Neural progenitor cell (in vitro differentiated cells): ENCODE results near the gene ALPL. TPM values are rescaled to one million over a fixed set of nuclear protein-coding genes. Genes with fewer than 3 reads are reported as not detected.
"Not testable (repeated sequence)": the region's sequence is repeated elsewhere in the genome, so short reads cannot be mapped to it uniquely, and the experiment has no call there.

Experiments used
- DNase-seq: peaks from one replicate; pipeline ENCODE4 v3.0.0-alpha.2; 2016; ENCODE audit warnings: low spot score
- H2AFZ ChIP-seq: fragments of 200-600 bp; sonication (generic); replicated peaks from 2 replicates; pipeline ENCODE4 v1.6.1; 2016; ENCODE audit warnings: antibody characterized with exemption
- H3F3A ChIP-seq: fragments of 200-600 bp; sonication (generic); 2 replicates; pipeline ENCODE4 v1.6.1; 2016; ENCODE audit warnings: antibody characterized with exemption, low read depth
- H3K27ac ChIP-seq: fragments of 200-600 bp; sonication (generic); 2 replicates; pipeline ENCODE4 v1.5.1; 2016; ENCODE audit warnings: mild to moderate bottlenecking
- H3K27me3 ChIP-seq: fragments of 200-600 bp; sonication (generic); 2 replicates; pipeline ENCODE4 v1.6.1; 2016; ENCODE audit warnings: mild to moderate bottlenecking, moderate library complexity
- H3K36me3 ChIP-seq: fragments of 200-600 bp; sonication (generic); 2 replicates; pipeline ENCODE4 v1.5.1; 2016
- H3K4me1 ChIP-seq: fragments of 200-600 bp; sonication (generic); 2 replicates; pipeline ENCODE4 v1.6.1; 2016; ENCODE audit warnings: mixed run types
- H3K4me2 ChIP-seq: fragments of 200-600 bp; sonication (generic); 2 replicates; pipeline ENCODE4 v1.6.1; 2016
- H3K4me3 ChIP-seq: fragments of 200-600 bp; sonication (generic); 2 replicates; pipeline ENCODE4 v1.5.1; 2016
- H3K79me2 ChIP-seq: fragments of 200-600 bp; sonication (generic); 2 replicates; pipeline ENCODE4 v1.6.1; 2016; ENCODE audit warnings: low read depth
- H3K9ac ChIP-seq: fragments of 200-600 bp; sonication (generic); 2 replicates; pipeline ENCODE4 v1.6.1; 2016
- H3K9me3 ChIP-seq: fragments of 200-600 bp; sonication (generic); 2 replicates; pipeline ENCODE4 v1.5.1; 2016; ENCODE audit warnings: low read depth
- H4K20me1 ChIP-seq: fragments of 200-600 bp; sonication (generic); 2 replicates; pipeline ENCODE4 v1.6.1; 2016; ENCODE audit warnings: low read depth
- H3K27ac Mint-ChIP-seq: 3 replicates; pipeline ENCODE4 v1.8.0; 2021; ENCODE audit warnings: mixed read lengths
- H3K27me3 Mint-ChIP-seq: 2 replicates; pipeline ENCODE4 v1.8.0; 2022; ENCODE audit warnings: low read depth, mild to moderate bottlenecking, inconsistent platforms, moderate library complexity, mixed read lengths; ENCODE audit not compliant: insufficient read depth
- H3K36me3 Mint-ChIP-seq: 3 replicates; pipeline ENCODE4 v1.8.0; 2021; ENCODE audit warnings: mixed read lengths
- H3K4me1 Mint-ChIP-seq: 3 replicates; pipeline ENCODE4 v1.8.0; 2021; ENCODE audit warnings: mixed read lengths
- H3K4me3 Mint-ChIP-seq: 3 replicates; pipeline ENCODE4 v1.8.0; 2021; ENCODE audit warnings: mild to moderate bottlenecking, moderate library complexity, mixed read lengths
- H3K9me3 Mint-ChIP-seq: 3 replicates; pipeline ENCODE4 v1.8.0; 2020; ENCODE audit warnings: mixed read lengths
- EZH2 ChIP-seq: fragments of 200-600 bp; sonication (generic); IDR thresholded peaks from 2 replicates; pipeline ENCODE4 v1.6.1; 2017; ENCODE audit warnings: antibody characterized with exemption, mild to moderate bottlenecking, moderate library complexity
- EZH2phosphoT487 ChIP-seq: fragments of 200-600 bp; sonication (generic); IDR thresholded peaks from 2 replicates; pipeline ENCODE4 v1.6.1; 2017; ENCODE audit warnings: antibody characterized with exemption
- total RNA-seq: library from RNA; depleted of rRNA; stranded (reverse); fragments of >200 nt; gene quantifications from 2 replicates; pipeline ENCODE4 v1.2.3, GENCODE V29; 2015; ENCODE audit warnings: low replicate concordance
- TF ChIP-seq, protein P1 (sequence below): fragments of 200-600 bp; sonication (generic); IDR thresholded peaks from 2 replicates; pipeline ENCODE4 v1.5.1; 2017; ENCODE audit warnings: antibody characterized with exemption, mild to moderate bottlenecking

The ALPL gene
- total RNA-seq, 1 donor from 2014 or later: 51.3 TPM

DNA sequence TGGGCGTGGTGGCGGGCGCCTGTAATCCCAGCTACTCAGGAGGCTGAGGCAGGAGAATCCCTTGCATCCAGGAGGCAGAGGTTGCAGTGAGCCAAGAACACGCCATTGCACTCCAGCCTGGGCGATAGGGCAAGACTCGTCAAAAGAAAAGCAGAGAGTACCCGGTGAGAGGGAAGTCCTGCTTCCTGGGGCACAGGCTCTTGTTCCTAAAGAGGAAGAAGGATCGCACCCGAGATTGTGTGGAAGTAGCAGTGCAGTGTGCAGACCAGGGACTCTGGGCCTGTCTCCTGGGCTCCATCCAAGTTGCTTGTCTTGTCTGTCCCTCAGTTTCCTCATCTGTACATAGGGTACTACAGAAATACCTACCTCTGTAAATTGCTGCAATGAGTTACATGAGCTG, 39.6 kb upstream of the ALPL start:
- Mint-ChIP-seq H3K36me3 (peaks cover 11% of the 10 kb centered on the region), H3K27ac (no peak overlapping the region), H3K9me3 (no peaks in the 10 kb centered on the region), H3K4me3 (no peak overlapping the region), H3K27me3 (no peaks in the 10 kb centered on the region), H3K4me1 (no peaks in the 10 kb centered on the region)
- no peak overlapping the region for H3K4me2 ChIP-seq
- no peak for DNase-seq
- no peak overlapping the region for H2AFZ ChIP-seq
- H3K79me2 ChIP-seq: no peaks in the 10 kb centered on the region
- TF ChIP-seq, protein P1, sequence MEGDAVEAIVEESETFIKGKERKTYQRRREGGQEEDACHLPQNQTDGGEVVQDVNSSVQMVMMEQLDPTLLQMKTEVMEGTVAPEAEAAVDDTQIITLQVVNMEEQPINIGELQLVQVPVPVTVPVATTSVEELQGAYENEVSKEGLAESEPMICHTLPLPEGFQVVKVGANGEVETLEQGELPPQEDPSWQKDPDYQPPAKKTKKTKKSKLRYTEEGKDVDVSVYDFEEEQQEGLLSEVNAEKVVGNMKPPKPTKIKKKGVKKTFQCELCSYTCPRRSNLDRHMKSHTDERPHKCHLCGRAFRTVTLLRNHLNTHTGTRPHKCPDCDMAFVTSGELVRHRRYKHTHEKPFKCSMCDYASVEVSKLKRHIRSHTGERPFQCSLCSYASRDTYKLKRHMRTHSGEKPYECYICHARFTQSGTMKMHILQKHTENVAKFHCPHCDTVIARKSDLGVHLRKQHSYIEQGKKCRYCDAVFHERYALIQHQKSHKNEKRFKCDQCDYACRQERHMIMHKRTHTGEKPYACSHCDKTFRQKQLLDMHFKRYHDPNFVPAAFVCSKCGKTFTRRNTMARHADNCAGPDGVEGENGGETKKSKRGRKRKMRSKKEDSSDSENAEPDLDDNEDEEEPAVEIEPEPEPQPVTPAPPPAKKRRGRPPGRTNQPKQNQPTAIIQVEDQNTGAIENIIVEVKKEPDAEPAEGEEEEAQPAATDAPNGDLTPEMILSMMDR: no peak
- TF ChIP-seq EZH2 (no peak), EZH2phosphoT487 (no peak)
- no peaks in the 10 kb centered on the region for H3K27me3 ChIP-seq
- no peaks in the 10 kb centered on the region for H3K9me3 ChIP-seq
- H3K4me1 ChIP-seq: no peaks in the 10 kb centered on the region
- H3F3A ChIP-seq: no peaks in the 10 kb centered on the region
- no peaks in the 10 kb centered on the region for H3K36me3 ChIP-seq
- no peak overlapping the region for H3K9ac ChIP-seq
- H3K27ac ChIP-seq: no peak overlapping the region
- no peaks in the 10 kb centered on the region for H4K20me1 ChIP-seq
- H3K4me3 ChIP-seq: no peak overlapping the region

- no peaks in the 10 kb centered on the region for H3K4me1 ChIP-seq
- TF ChIP-seq EZH2phosphoT487 (no peak), EZH2 (no peak)
- TF ChIP-seq, protein P1: no peak
- H3K27ac Mint-ChIP-seq: no peak overlapping the region
- H2AFZ ChIP-seq: no peak overlapping the region
- H3K27ac ChIP-seq: no peak overlapping the region
- no peaks in the 10 kb centered on the region for H3F3A ChIP-seq
- H3K4me3 Mint-ChIP-seq: no peak overlapping the region
- no peaks in the 10 kb centered on the region for H3K27me3 ChIP-seq
- no peaks in the 10 kb centered on the region for H4K20me1 ChIP-seq
- H3K4me1 Mint-ChIP-seq: peaks cover 6% of the 10 kb centered on the region
- no peak for DNase-seq
- H3K4me2 ChIP-seq: no peak overlapping the region
- H3K9me3 Mint-ChIP-seq: no peaks in the 10 kb centered on the region
- H3K4me3 ChIP-seq: no peak overlapping the region
- no peaks in the 10 kb centered on the region for H3K27me3 Mint-ChIP-seq
- H3K36me3 ChIP-seq: no peaks in the 10 kb centered on the region
- no peaks in the 10 kb centered on the region for H3K9me3 ChIP-seq
- H3K36me3 Mint-ChIP-seq: peaks cover 23% of the 10 kb centered on the region
- H3K79me2 ChIP-seq: no peaks in the 10 kb centered on the region
- H3K9ac ChIP-seq: no peak overlapping the region
These were observed 36.4 kb upstream of the ALPL start for GRCh38 chr1:21472861-21473260.

DNA sequence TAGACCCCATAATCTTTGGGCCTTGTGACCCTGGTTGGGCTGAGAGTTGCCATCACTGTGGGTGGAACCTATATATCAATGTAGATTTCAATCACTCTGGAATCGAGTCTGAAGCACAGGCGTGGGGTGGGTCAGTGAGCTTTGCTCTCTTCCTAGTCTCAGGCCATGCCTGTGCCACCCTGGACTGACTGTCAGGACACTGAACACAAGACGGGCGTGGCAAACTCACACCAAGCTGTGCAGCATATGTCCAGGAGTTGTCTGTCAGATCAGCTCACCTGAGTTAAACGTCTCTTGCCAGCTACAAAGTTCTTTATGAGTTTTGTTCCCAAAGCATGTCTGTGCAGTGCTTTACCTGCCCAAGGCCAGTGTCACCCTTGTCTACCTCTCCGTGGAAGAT, 30.9 kb upstream of the ALPL start:
- no peaks in the 10 kb centered on the region for H3K36me3 ChIP-seq
- H3K27me3 Mint-ChIP-seq: peaks cover 3% of the 10 kb centered on the region
- H3K27me3 ChIP-seq: peaks cover 5% of the 10 kb centered on the region
- H3K4me1 ChIP-seq: no peaks in the 10 kb centered on the region
- H3K36me3 Mint-ChIP-seq: peaks cover 26% of the 10 kb centered on the region
- no peaks in the 10 kb centered on the region for H3F3A ChIP-seq
- H3K9me3 Mint-ChIP-seq: no peaks in the 10 kb centered on the region
- no peaks in the 10 kb centered on the region for H3K79me2 ChIP-seq
- no peak overlapping the region for H3K4me3 ChIP-seq
- H4K20me1 ChIP-seq: no peaks in the 10 kb centered on the region
- no peaks in the 10 kb centered on the region for H3K9me3 ChIP-seq
- H3K4me3 Mint-ChIP-seq: no peak overlapping the region
- H3K4me1 Mint-ChIP-seq: peaks cover 6% of the 10 kb centered on the region
- TF ChIP-seq EZH2: no peak
- TF ChIP-seq EZH2phosphoT487: no peak
- TF ChIP-seq, protein P1: no peak
- H3K4me2 ChIP-seq: no peak overlapping the region
- H3K9ac ChIP-seq: no peak overlapping the region
- H2AFZ ChIP-seq: no peak overlapping the region
- H3K27ac ChIP-seq: no peak overlapping the region
- DNase-seq: no peak
- no peak overlapping the region for H3K27ac Mint-ChIP-seq

GRCh38 chr1:21483881-21484280, 25.3 kb upstream of the ALPL start:
- not testable (repeated sequence) for H3K9me3 Mint-ChIP-seq, H3K4me1 ChIP-seq, H3K36me3 ChIP-seq, H3K36me3 Mint-ChIP-seq, H3K9me3 ChIP-seq, H3K27ac Mint-ChIP-seq, H3K4me2 ChIP-seq, H3K79me2 ChIP-seq, H3K4me1 Mint-ChIP-seq, H3K27me3 ChIP-seq, H4K20me1 ChIP-seq, H3K9ac ChIP-seq, H2AFZ ChIP-seq, DNase-seq, H3F3A ChIP-seq, H3K27ac ChIP-seq, H3K4me3 Mint-ChIP-seq, H3K4me3 ChIP-seq
- peaks cover 11% of the 10 kb centered on the region for H3K27me3 Mint-ChIP-seq
